Central memory CD4-positive, alpha-beta T cell (primary cell): ENCODE data around the gene OR52A5.
"Not testable (repeated sequence)": the region's sequence is repeated elsewhere in the genome, so short reads cannot be mapped to it uniquely, and the experiment has no call there.

Source experiments
- DNase-seq: peaks from one replicate; pipeline ENCODE4 v3.0.0; 2022
- total RNA-seq, 3 experiments: gene quantifications; one replicate each; lab custom pipeline; 2026; lab: John Stamatoyannopoulos, UW

Gene OR52A5
- total RNA-seq: 0 reads per million in 3 experiments

GRCh38 chr11:5137996-5138395 is at the start of gene OR52A5:
OR52A5 (minus strand) TSS chr11:5138356; CDS start chr11:5132642, 5,714 bp downstream.
- no peak for DNase-seq

GRCh38 chr11:5178046-5178837 is 40.1 kb upstream of the OR52A5 start:
- DNase-seq: no peak

GRCh38 chr11:5174934-5175333 is 36.8 kb upstream of the OR52A5 start:
- DNase-seq: no peak

- DNase-seq: no peak
Observed at GRCh38 chr11:5171856-5172255, 33.7 kb upstream of the OR52A5 start.

- DNase-seq: not testable (repeated sequence)
Observed at GRCh38 chr11:5165898-5166297, 27.7 kb upstream of the OR52A5 start.

- not testable (repeated sequence) for DNase-seq
Observed at GRCh38 chr11:5164807-5165206, 26.7 kb upstream of the OR52A5 start.

- not testable (repeated sequence) for DNase-seq
Observed at GRCh38 chr11:5161045-5161444, 22.9 kb upstream of the OR52A5 start.

GRCh38 chr11:5160217-5160616 is 22.1 kb upstream of the OR52A5 start:
- DNase-seq: not testable (repeated sequence)

- no peak for DNase-seq
Observed at GRCh38 chr11:5159806-5160205, 21.6 kb upstream of the OR52A5 start.

GRCh38 chr11:5154657-5155056 is 16.5 kb upstream of the OR52A5 start, which contains the start of gene OR52A1:
OR52A1 (minus strand) TSS chr11:5154757; CDS start chr11:5152369, 2,388 bp downstream.
- no peak for DNase-seq

GRCh38 chr11:5153574-5154431 is 15.6 kb upstream of the OR52A5 start:
- DNase-seq: no peak

GRCh38 chr11:5151713-5152153 is 13.6 kb upstream of the OR52A5 start:
- DNase-seq: no peak

- DNase-seq: not testable (repeated sequence)
Observed at GRCh38 chr11:5144206-5144605, 6.0 kb upstream of the OR52A5 start.

GRCh38 chr11:5137014-5137413 is 1.1 kb downstream of the OR52A5 start:
- DNase-seq: no peak

GRCh38 chr11:5136261-5136660 is 1.9 kb downstream of the OR52A5 start:
- no peak for DNase-seq

- DNase-seq: no peak
Observed at GRCh38 chr11:5131584-5132335, 6.4 kb downstream of the OR52A5 start.

- DNase-seq: no peak
Observed at GRCh38 chr11:5129457-5129877, 8.7 kb downstream of the OR52A5 start.

- no peak for DNase-seq
Observed at GRCh38 chr11:5124891-5125620, 13.1 kb downstream of the OR52A5 start.

- peak; percentile 15 for DNase-seq
Observed at GRCh38 chr11:5123802-5124521, 14.2 kb downstream of the OR52A5 start.

- DNase-seq: no peak
Observed at GRCh38 chr11:5118893-5119292, 19.3 kb downstream of the OR52A5 start.

- no peak for DNase-seq
Observed at GRCh38 chr11:5117588-5117987, 20.6 kb downstream of the OR52A5 start.
